BE2C (cell line): ENCODE results near the gene WDR19.
"Not testable (repeated sequence)": the region's sequence is repeated elsewhere in the genome, so short reads cannot be mapped to it uniquely, and the experiment has no call there.

Experiments
- DNase-seq: peaks from one replicate; pipeline ENCODE4 v3.0.0-alpha.2; 2020
- H3K27me3 ChIP-seq: fragments of 250-450 bp; sonication (Bioruptor Pico); 2 replicates; pipeline ENCODE4 v1.5.1; 2020; ENCODE audit warnings: mild to moderate bottlenecking
- H3K36me3 ChIP-seq: fragments of 250-450 bp; sonication (Bioruptor Pico); 2 replicates; pipeline ENCODE4 v1.5.1; 2020; ENCODE audit warnings: mild to moderate bottlenecking
- H3K4me1 ChIP-seq: fragments of 250-450 bp; sonication (Bioruptor Pico); 2 replicates; pipeline ENCODE4 v1.5.1; 2020
- H3K4me3 ChIP-seq: 2 replicates; pipeline ENCODE4 v1.5.1; 2011; ENCODE audit warnings: low read depth, low read length
- H3K9me3 ChIP-seq: fragments of 250-450 bp; sonication (Bioruptor Pico); 2 replicates; pipeline ENCODE4 v1.5.1; 2020
- TF ChIP-seq, protein P1 (sequence below): IDR thresholded peaks from 2 replicates; pipeline ENCODE4 v1.5.1; 2012; ENCODE audit warnings: mild to moderate bottlenecking, low read depth, low read length

WDR19 gene

DNA sequence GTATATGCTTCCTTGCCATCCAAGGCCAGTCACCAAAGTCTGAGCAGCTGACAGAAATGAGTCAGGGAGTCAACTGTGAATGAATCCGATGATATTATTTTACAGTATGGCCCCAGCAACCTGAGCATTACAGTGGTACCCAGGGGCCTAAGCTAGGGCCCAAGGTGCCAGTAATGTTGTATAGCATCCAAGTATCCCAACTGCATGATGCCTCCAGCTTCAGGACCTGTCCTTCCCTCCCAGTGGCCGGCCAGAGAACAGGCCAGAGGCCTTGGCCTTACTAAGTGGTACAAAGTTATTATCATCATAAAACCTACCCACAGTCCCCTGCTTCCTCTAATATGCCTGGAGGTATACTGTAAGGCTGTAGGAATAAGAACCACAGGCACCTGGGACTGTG lies 103.9 kb downstream of the WDR19 start:
- DNase-seq: no peak
- H3K9me3 ChIP-seq: no peaks in the 10 kb centered on the region
- H3K4me1 ChIP-seq: no peaks in the 10 kb centered on the region
- H3K27me3 ChIP-seq: no peaks in the 10 kb centered on the region
- peaks cover 48% of the 10 kb centered on the region for H3K36me3 ChIP-seq
- no peak overlapping the region for H3K4me3 ChIP-seq
- TF ChIP-seq, protein P1, sequence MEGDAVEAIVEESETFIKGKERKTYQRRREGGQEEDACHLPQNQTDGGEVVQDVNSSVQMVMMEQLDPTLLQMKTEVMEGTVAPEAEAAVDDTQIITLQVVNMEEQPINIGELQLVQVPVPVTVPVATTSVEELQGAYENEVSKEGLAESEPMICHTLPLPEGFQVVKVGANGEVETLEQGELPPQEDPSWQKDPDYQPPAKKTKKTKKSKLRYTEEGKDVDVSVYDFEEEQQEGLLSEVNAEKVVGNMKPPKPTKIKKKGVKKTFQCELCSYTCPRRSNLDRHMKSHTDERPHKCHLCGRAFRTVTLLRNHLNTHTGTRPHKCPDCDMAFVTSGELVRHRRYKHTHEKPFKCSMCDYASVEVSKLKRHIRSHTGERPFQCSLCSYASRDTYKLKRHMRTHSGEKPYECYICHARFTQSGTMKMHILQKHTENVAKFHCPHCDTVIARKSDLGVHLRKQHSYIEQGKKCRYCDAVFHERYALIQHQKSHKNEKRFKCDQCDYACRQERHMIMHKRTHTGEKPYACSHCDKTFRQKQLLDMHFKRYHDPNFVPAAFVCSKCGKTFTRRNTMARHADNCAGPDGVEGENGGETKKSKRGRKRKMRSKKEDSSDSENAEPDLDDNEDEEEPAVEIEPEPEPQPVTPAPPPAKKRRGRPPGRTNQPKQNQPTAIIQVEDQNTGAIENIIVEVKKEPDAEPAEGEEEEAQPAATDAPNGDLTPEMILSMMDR: no peak

DNA sequence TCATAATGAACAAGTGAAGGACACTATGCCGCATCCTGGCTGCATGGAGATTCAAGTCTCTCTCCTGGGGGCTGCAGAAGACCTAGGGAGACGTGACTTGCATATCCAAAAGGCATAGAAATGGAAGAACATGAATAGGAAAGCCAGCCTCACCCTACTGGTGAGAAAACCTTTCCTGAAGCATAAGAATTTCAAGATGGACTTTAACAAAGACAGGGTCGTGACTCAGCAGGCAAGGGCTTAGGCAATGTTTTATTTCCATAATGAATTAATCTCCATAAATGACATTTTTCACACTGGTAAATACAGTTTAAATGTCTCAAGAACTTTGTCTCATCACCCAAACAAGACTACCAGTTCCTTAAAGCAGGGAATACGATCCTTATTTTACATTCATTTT lies 104.9 kb downstream of the WDR19 start:
- H3K9me3 ChIP-seq: no peaks in the 10 kb centered on the region
- H3K4me3 ChIP-seq: no peak overlapping the region
- TF ChIP-seq, protein P1: no peak
- peaks cover 58% of the 10 kb centered on the region for H3K36me3 ChIP-seq
- no peaks in the 10 kb centered on the region for H3K27me3 ChIP-seq
- no peaks in the 10 kb centered on the region for H3K4me1 ChIP-seq
- DNase-seq: no peak

DNA sequence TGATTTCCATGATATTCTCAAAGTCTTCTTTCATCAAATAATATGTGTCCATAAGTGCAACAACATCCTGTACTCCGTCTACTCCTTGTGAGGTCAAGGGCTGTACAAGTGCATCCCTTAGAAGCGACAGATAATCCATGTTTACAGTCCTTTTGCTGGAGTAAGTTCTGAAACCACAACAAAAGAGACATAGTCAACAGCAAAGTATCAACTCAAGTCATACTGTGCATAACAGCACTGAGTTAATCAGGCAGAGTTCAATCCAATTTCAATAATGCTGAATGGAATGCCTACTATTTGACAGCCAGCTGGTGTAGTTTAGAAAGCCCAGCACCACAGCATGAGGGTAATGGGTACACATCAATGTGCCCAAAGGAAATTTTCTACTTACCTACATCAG lies 109.4 kb downstream of the WDR19 start:
- H3K9me3 ChIP-seq: no peaks in the 10 kb centered on the region
- no peak for DNase-seq
- H3K27me3 ChIP-seq: no peaks in the 10 kb centered on the region
- TF ChIP-seq, protein P1: no peak
- H3K36me3 ChIP-seq: peaks cover 65% of the 10 kb centered on the region
- no peak overlapping the region for H3K4me3 ChIP-seq
- no peaks in the 10 kb centered on the region for H3K4me1 ChIP-seq

DNA sequence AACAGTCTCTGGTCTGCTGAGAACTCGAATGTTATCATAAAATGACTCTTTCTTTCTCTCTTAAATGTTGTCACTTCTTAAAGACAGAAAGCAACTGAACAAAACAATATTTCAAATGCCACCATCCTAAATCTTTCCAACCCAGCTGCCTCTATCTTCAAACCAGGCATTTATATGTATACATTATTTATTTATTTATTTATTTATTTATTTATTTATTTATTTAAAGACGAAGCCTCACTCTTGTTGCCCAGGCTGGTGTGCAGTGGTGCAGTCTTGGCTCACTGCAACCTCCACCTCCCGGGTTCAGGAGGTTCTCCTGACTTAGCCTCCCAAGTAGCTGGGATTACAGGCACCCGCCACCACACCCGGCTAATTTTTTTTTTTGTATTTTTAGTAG lies 110.1 kb downstream of the WDR19 start:
- DNase-seq, H3K9me3 ChIP-seq, H3K4me3 ChIP-seq, H3K27me3 ChIP-seq, H3K4me1 ChIP-seq: not testable (repeated sequence)
- peaks cover 61% of the 10 kb centered on the region for H3K36me3 ChIP-seq

DNA sequence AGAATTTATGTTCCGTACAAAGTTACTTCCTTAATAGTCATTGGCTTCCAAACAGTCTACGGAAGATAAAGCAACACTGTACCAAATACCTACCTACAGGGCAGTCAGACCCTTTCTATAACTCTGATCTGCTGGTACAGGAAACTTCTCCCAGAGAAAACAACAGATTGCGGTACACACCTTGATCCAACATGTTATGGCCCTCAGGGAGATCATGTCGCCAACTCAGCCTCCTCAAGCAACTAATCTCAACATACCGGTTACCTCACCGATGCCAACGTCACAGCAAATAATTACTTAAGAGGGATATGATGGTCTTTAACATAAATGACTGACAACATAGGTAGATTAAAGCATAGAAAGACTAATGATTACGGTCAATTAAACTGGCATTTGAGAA lies 113.5 kb downstream of the WDR19 start:
- no peaks in the 10 kb centered on the region for H3K27me3 ChIP-seq

DNA sequence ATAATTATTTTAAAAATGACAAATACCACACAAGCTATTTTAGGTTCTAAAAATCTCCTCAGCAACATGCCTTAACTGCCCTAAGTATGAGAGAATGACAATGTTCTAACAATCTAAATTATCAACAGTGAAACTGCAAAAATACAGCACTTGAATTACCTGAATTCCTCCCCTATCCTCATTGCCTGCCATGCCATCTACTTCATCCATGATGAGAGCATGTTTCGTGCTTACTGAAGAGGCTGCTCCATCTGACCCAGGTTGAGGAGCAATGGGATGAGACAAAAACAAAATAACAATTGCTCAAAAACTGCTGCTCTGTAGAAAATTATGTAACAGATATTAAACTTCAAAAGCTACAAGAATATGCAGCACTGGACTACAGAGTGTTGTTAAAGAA lies 120.6 kb downstream of the WDR19 start:
- H3K27me3 ChIP-seq: no peaks in the 10 kb centered on the region
- H3K9me3 ChIP-seq: no peaks in the 10 kb centered on the region
- no peaks in the 10 kb centered on the region for H3K4me1 ChIP-seq
- H3K36me3 ChIP-seq: peaks cover 35% of the 10 kb centered on the region
- no peak overlapping the region for H3K4me3 ChIP-seq
- TF ChIP-seq, protein P1: no peak
- DNase-seq: no peak

More for the DNA sequence above, 113.5 kb downstream of the WDR19 start:
- no peaks in the 10 kb centered on the region for H3K9me3 ChIP-seq
- no peak for DNase-seq
- TF ChIP-seq, protein P1: no peak
- H3K4me3 ChIP-seq: no peak overlapping the region
- no peaks in the 10 kb centered on the region for H3K4me1 ChIP-seq
- peaks cover 58% of the 10 kb centered on the region for H3K36me3 ChIP-seq

DNA sequence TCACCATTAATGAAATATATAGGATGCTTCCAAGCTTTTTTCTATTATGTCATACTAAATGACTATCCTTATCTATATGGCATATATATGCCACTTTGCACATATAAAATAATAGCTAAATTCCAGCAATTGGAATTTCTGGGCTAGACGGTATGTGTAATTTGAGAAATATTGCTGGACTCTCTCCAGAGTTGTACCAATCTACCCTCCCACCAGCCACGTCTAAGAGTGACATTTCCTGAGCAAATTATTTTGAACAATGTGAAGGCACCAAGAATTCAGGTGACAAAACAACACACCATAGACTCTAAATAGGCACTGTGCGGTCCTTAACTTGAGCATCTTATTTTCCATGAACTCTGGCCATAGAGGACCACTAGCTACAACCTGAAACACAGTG lies 121.5 kb downstream of the WDR19 start:
- TF ChIP-seq, protein P1: no peak
- no peak for DNase-seq
- no peak overlapping the region for H3K4me3 ChIP-seq
- peaks cover 37% of the 10 kb centered on the region for H3K36me3 ChIP-seq
- H3K9me3 ChIP-seq: no peaks in the 10 kb centered on the region
- H3K4me1 ChIP-seq: no peaks in the 10 kb centered on the region
- H3K27me3 ChIP-seq: no peaks in the 10 kb centered on the region
